Fibroblast of pulmonary artery (primary cell): ENCODE measurements around the gene ATP1A4.

Experiments used
- DNase-seq: peaks from one replicate; pipeline ENCODE4 v3.0.0-alpha.2; 2010; ENCODE audit warnings: low read depth
- H3K4me3 ChIP-seq: replicated peaks from 2 replicates; pipeline ENCODE4 v1.5.1; 2011; ENCODE audit warnings: low read depth, mild to moderate bottlenecking, control low read depth, low read length, moderate library complexity
- CTCF ChIP-seq: IDR thresholded peaks from 2 replicates; pipeline ENCODE4 v1.5.1; 2011; ENCODE audit warnings: mild to moderate bottlenecking, control low read depth, low read length, inconsistent platforms; ENCODE audit errors: missing control alignments

Gene ATP1A4

GRCh38 chr1:160228431-160228830 is 77.0 kb downstream of the ATP1A4 start:
- DNase-seq, result no peak
- no peak for TF ChIP-seq CTCF
- H3K4me3 ChIP-seq, result no peak overlapping the region

GRCh38 chr1:160232911-160233310 is 81.5 kb downstream of the ATP1A4 start:
- no peak overlapping the region for H3K4me3 ChIP-seq
- DNase-seq, result no peak
- no peak for TF ChIP-seq CTCF
